GM19351 (cell line): ENCODE results near the gene MED13.
"Not testable (repeated sequence)": the region's sequence is repeated elsewhere in the genome, so short reads cannot be mapped to it uniquely, and the experiment has no call there.

ENCODE experiments used
- ATAC-seq: cut with Tn5 transposase; IDR thresholded peaks from one replicate; pipeline ENCODE4 v1.9.1; 2021; ENCODE audit warnings: mild to moderate bottlenecking, moderate library complexity; ENCODE audit not compliant: unreplicated experiment

Gene MED13

GRCh38 chr17:62062302-62062701, 2.8 kb downstream of the MED13 start:
- no peak for ATAC-seq

GRCh38 chr17:62059414-62059813, 5.7 kb downstream of the MED13 start:
- no peak for ATAC-seq

- no peak for ATAC-seq
These were observed 6.5 kb downstream of the MED13 start for GRCh38 chr17:62058611-62059010.

- no peak for ATAC-seq
These were observed 7.4 kb downstream of the MED13 start for GRCh38 chr17:62057696-62058095.

- ATAC-seq = no peak
These were observed 12.2 kb downstream of the MED13 start for GRCh38 chr17:62052765-62053338.

- no peak for ATAC-seq
These were observed 14.0 kb downstream of the MED13 start for GRCh38 chr17:62051053-62051452.

- ATAC-seq = no peak
These were observed 15.8 kb downstream of the MED13 start for GRCh38 chr17:62049299-62049698.

- no peak for ATAC-seq
These were observed 16.8 kb downstream of the MED13 start for GRCh38 chr17:62048262-62048661.

- ATAC-seq = no peak
These were observed 19.6 kb downstream of the MED13 start for GRCh38 chr17:62045517-62045916.

DNA sequence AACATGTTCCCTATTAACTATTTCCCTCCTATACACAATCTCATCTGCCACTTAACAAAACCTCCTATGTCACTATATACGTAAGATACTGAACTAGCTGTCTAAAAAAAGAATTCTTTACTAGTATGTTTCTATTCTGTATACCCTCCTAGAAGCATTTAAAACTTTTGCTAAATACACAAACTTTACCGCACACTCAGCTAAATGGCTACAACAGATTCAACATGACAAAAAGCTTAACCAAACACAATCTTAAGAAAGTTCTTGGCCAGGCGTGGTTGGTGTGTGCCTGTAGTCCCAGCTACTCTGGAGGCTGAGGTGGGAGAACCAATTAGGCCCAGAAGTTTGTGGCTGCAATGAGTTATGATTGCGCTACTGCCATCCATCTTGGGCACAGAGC, 20.0 kb downstream of the MED13 start:
- no peak for ATAC-seq

DNA sequence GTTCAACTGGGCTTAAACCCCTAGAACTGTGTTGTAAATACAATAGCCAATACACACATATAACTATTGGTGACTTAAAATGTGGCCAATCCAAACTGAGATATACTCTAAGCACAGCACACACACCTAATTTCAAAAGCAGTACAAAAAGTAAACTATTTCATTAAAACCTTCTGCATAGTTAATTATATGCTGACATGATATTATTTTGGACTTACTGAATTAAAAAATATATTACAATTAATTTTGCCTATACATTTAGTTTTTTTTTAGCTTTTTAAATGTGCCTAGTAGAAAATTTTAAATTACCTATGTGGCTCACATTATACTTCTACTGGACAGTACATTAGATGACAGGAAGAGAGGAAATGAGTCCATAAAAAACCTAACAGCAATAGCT, 21.5 kb downstream of the MED13 start:
- no peak for ATAC-seq

GRCh38 chr17:62043140-62043539, 21.9 kb downstream of the MED13 start:
- ATAC-seq = no peak

DNA sequence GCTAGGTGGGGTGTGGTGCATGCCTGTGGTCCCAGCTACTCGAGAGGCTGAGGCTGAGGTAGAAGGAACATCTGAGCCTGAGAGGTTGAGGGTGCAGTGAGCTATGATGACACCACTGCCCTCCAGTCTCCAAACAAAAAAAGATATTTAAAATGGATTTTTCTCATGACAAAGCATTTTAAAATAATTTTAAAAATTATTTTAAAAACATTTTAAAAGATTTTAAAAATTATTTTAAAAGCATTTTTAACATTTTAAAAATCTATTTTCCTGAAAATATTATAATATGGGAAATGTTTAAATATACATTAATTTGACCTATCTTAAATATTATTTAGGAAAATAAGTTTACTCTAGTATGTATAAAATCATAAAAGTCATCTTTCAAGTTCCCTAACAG, 26.8 kb downstream of the MED13 start:
- ATAC-seq = no peak

DNA sequence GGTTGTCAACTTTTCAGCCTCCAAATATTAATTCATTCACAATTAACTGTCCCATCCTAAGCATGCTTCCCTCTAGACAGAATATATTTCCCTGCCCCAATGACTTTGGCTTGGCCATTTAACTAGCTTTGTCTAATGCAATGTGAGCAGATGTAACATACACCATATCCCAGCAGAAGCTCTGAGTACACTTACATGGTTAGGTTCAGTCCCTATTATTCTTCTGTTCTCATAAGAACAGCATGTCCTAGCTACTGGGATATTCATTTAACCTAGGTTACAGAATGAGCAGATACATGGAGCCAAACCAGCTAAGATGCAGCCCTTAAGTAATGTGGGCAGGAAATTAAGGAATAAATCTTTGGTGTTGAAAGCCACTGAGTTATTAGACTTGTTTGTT, 31.8 kb downstream of the MED13 start:
- ATAC-seq = no peak

GRCh38 chr17:62032480-62032879, 32.6 kb downstream of the MED13 start:
- no peak for ATAC-seq

DNA sequence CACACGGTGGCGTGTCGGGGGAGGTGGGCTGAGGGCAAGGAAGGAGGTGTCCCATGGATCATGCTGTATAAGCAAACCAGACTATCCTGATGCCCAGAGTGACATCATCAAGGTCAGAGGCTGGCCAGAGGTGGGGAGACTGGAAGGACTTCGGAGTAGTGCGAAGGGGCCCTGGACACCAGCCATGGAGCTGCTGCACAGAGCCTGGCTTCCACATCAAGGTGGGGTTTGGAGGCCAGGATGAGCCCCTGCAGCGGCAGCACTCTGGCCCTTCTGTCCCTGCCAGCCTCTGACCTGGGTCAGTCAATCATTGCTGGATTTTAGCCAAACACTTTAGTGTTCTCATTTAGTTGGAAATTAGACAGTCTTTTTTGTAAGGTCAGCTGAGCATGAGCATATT, 34.8 kb downstream of the MED13 start:
- no peak for ATAC-seq

DNA sequence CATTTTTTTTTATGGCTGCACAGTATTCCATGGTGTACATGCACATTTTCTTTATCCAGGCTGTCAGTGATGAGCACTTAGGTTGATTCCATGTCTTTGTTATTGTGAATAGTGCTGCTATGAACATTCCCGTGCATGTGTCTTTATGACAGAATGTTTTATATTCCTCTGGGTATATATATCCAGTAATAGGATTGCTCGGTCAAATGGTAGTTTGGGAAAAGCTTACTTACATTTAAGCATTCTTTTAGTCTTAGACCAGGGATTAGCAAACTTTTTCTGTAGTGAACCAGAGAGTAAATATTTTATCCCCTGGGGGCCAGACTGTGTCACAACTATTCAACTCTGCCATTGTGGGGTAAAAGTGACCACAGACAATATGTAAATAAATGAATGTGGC, 40.2 kb downstream of the MED13 start:
- no peak for ATAC-seq

- ATAC-seq = no peak
These were observed 47.2 kb downstream of the MED13 start for GRCh38 chr17:62017912-62018311.

GRCh38 chr17:62017496-62017895, 47.6 kb downstream of the MED13 start:
- ATAC-seq = no peak

GRCh38 chr17:62014526-62014925, 50.6 kb downstream of the MED13 start:
- ATAC-seq = no peak

DNA sequence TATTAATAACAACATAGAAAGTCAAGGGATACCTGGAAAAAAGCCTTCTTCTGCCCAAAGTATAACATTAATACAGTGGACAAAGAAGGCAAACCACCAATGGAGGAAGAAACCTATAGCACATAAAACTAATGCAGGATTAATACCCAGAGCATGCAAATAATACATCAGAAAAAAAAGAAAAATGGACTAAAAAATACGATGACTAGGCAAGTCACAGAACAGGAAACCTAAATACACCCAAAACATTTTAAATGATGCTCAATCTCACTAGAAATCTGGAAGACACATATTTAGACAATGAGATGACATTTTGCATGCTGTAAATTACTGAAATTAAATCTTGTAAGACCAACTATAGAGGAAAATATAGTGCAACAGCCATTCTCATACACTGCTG, 55.9 kb downstream of the MED13 start:
- no peak for ATAC-seq

GRCh38 chr17:62008294-62008693, 56.8 kb downstream of the MED13 start:
- no peak for ATAC-seq

- no peak for ATAC-seq
These were observed 60.7 kb downstream of the MED13 start for GRCh38 chr17:62004388-62004787.

GRCh38 chr17:62003141-62003540, 61.9 kb downstream of the MED13 start:
- not testable (repeated sequence) for ATAC-seq
